Mammary epithelial cell (primary cell): Measurements from ENCODE around the gene GALNT18.

ENCODE experiments used
- CTCF ChIP-seq, 2 donors: IDR thresholded peaks in 1 of 2; conservative IDR thresholded peaks in 1 of 2; 2 replicates each; pipeline ENCODE4 v1.5.1; 2011 to 2012; ENCODE audit warnings: inconsistent platforms in 2 of 2, low read length in 2 of 2, mild to moderate bottlenecking in 2 of 2, control low read depth in 1 of 2, low read depth in 1 of 2; ENCODE audit not compliant: insufficient read depth in 1 of 2; ENCODE audit errors: extremely low read depth in 1 of 2
- EZH2 ChIP-seq: IDR thresholded peaks from 2 replicates; pipeline ENCODE4 v1.6.1; 2012; ENCODE audit warnings: low read length, inconsistent platforms, borderline replicate concordance

- TF ChIP-seq CTCF (conservative IDR thresholded peaks at IDR 0.05 in 1 of 2, IDR thresholded peaks at IDR 0.05 in 1 of 2; ENCODE audit: extremely low read depth in 1 of 2, insufficient read depth in 1 of 2, low read depth in 1 of 2, low read length in 2 of 2) (no peak), EZH2 (no peak)
Measured at GRCh38 chr11:11252403-11252802, 369.4 kb downstream of the GALNT18 start.
